H9 (cell line): ENCODE measurements around the gene PLCH2. TPM values are rescaled to one million over a fixed set of nuclear protein-coding genes. Genes with fewer than 3 reads are reported as not detected.

Experiments
- DNase-seq: peaks from one replicate; pipeline ENCODE4 v3.0.0-alpha.2; 2017
- H2AFZ ChIP-seq: one replicate; pipeline ENCODE4 v1.6.1; 2013; ENCODE audit warnings: mild to moderate bottlenecking, low read length, control low read depth, moderate library complexity
- H2AK5ac ChIP-seq: 2 replicates; pipeline ENCODE4 v1.6.1; 2013; ENCODE audit warnings: low read length, control low read depth, mixed read lengths; ENCODE audit not compliant: insufficient read length
- H2BK120ac ChIP-seq: one replicate; pipeline ENCODE4 v1.6.1; 2013; ENCODE audit warnings: low read depth, mild to moderate bottlenecking, low read length, control low read depth, inconsistent platforms; ENCODE audit not compliant: poor library complexity, severe bottlenecking
- H2BK12ac ChIP-seq: 2 replicates; pipeline ENCODE4 v1.6.1; 2013; ENCODE audit warnings: low read length, control low read depth, mixed read lengths, low read depth; ENCODE audit not compliant: insufficient read length
- H2BK15ac ChIP-seq: 2 replicates; pipeline ENCODE4 v1.6.1; 2013; ENCODE audit warnings: low read depth, low read length, control low read depth
- H2BK20ac ChIP-seq: one replicate; pipeline ENCODE4 v1.6.1; 2013; ENCODE audit warnings: low read depth, mild to moderate bottlenecking, low read length, control low read depth, inconsistent platforms; ENCODE audit not compliant: poor library complexity, severe bottlenecking
- H2BK5ac ChIP-seq: 2 replicates; pipeline ENCODE4 v1.6.1; 2013; ENCODE audit warnings: low read length, control low read depth, mixed read lengths; ENCODE audit not compliant: insufficient read length
- H3K14ac ChIP-seq: 2 replicates; pipeline ENCODE4 v1.6.1; 2013; ENCODE audit warnings: low read length, control low read depth; ENCODE audit not compliant: insufficient read depth
- H3K18ac ChIP-seq: 2 replicates; pipeline ENCODE4 v1.6.1; 2013; ENCODE audit warnings: low read depth, mild to moderate bottlenecking, mixed read lengths, low read length, control low read depth; ENCODE audit not compliant: insufficient read length
- H3K23ac ChIP-seq: 2 replicates; pipeline ENCODE4 v1.6.1; 2013; ENCODE audit warnings: low read length, control low read depth, mixed read lengths, low read depth; ENCODE audit not compliant: insufficient read length
- H3K23me2 ChIP-seq: 2 replicates; pipeline ENCODE4 v1.6.1; 2013; ENCODE audit warnings: low read depth, mild to moderate bottlenecking, mixed read lengths, low read length, control low read depth; ENCODE audit not compliant: insufficient read length, poor library complexity, severe bottlenecking
- H3K27ac ChIP-seq: 2 replicates; pipeline ENCODE4 v1.5.1; 2013; ENCODE audit warnings: low read length, control low read depth, mixed read lengths, low read depth; ENCODE audit not compliant: insufficient read length
- H3K27me3 ChIP-seq: 2 replicates; pipeline ENCODE4 v1.6.1; 2013; ENCODE audit warnings: low read length, control low read depth, inconsistent platforms; ENCODE audit not compliant: insufficient read depth
- H3K4ac ChIP-seq: 2 replicates; pipeline ENCODE4 v1.6.1; 2013; ENCODE audit warnings: low read depth, mild to moderate bottlenecking, control low read depth, inconsistent platforms, low read length, moderate library complexity
- H3K4me1 ChIP-seq: 2 replicates; pipeline ENCODE4 v1.6.1; 2013; ENCODE audit warnings: low read length, control low read depth, inconsistent platforms; ENCODE audit not compliant: insufficient read depth
- H3K4me2 ChIP-seq: 2 replicates; pipeline ENCODE4 v1.6.1; 2013; ENCODE audit warnings: low read length, control low read depth, mixed read lengths; ENCODE audit not compliant: insufficient read length, insufficient read depth
- H3K56ac ChIP-seq: 2 replicates; pipeline ENCODE4 v1.6.1; 2013; ENCODE audit warnings: low read depth, mild to moderate bottlenecking, mixed read lengths, low read length, control low read depth; ENCODE audit not compliant: insufficient read length
- H3K79me1 ChIP-seq: 2 replicates; pipeline ENCODE4 v1.6.1; 2013; ENCODE audit warnings: low read depth, mild to moderate bottlenecking, moderate library complexity, low read length, control low read depth, inconsistent platforms; ENCODE audit not compliant: insufficient read depth, poor library complexity, severe bottlenecking
- H3K79me2 ChIP-seq: 2 replicates; pipeline ENCODE4 v1.6.1; 2013; ENCODE audit warnings: low read length, control low read depth, inconsistent platforms; ENCODE audit not compliant: insufficient read depth
- H3K9ac ChIP-seq: 2 replicates; pipeline ENCODE4 v1.6.1; 2013; ENCODE audit warnings: low read length, control low read depth, mixed read lengths; ENCODE audit not compliant: insufficient read length; ENCODE audit errors: extremely low read depth
- H3K9me3 ChIP-seq: one replicate; pipeline ENCODE4 v1.6.1; 2013; ENCODE audit warnings: low read depth, low read length, inconsistent platforms; ENCODE audit not compliant: control insufficient read depth
- H3T11ph ChIP-seq: one replicate; pipeline ENCODE4 v1.6.1; 2013; ENCODE audit warnings: mild to moderate bottlenecking, low read length, control low read depth, inconsistent platforms
- H4K20me1 ChIP-seq: one replicate; pipeline ENCODE4 v1.6.1; 2013; ENCODE audit not compliant: control insufficient read depth, insufficient read length, insufficient read depth
- H4K5ac ChIP-seq: 2 replicates; pipeline ENCODE4 v1.6.1; 2013; ENCODE audit warnings: low read depth, mild to moderate bottlenecking, mixed read lengths, low read length, control low read depth; ENCODE audit not compliant: insufficient read length
- H4K8ac ChIP-seq: replicated peaks from 2 replicates; pipeline ENCODE4 v1.6.1; 2013; ENCODE audit warnings: low read length, control low read depth, mixed read lengths, low read depth; ENCODE audit not compliant: insufficient read length
- H4K91ac ChIP-seq: 2 replicates; pipeline ENCODE4 v1.6.1; 2013; ENCODE audit warnings: low read depth, mild to moderate bottlenecking, moderate library complexity, mixed read lengths, low read length, control low read depth; ENCODE audit not compliant: insufficient read length
- H3K27ac Mint-ChIP-seq, 3 experiments: 2 replicates in 2 of 3; 3 replicates in 1 of 3; pipeline ENCODE4 v1.8.0; 2020 to 2021; ENCODE audit warnings: mixed read lengths in 3 of 3, mild to moderate bottlenecking in 1 of 3, moderate library complexity in 1 of 3
- H3K27me3 Mint-ChIP-seq: 2 replicates; pipeline ENCODE4 v1.8.0; 2021; ENCODE audit warnings: low read depth, mild to moderate bottlenecking, moderate library complexity, mixed read lengths
- H3K36me3 Mint-ChIP-seq, 3 experiments: 2 replicates in 2 of 3; 3 replicates in 1 of 3; pipeline ENCODE4 v1.8.0; 2020 to 2021; ENCODE audit warnings: low read depth in 3 of 3, mixed read lengths in 3 of 3; ENCODE audit not compliant: insufficient read depth in 1 of 3
- H3K4me1 Mint-ChIP-seq, 2 experiments: 2 replicates each; pipeline ENCODE4 v1.8.0; 2020; ENCODE audit warnings: mixed read lengths in 2 of 2
- H3K4me3 Mint-ChIP-seq, 2 experiments: 2 replicates in 1 of 2; 3 replicates in 1 of 2; pipeline ENCODE4 v1.8.0; 2020 to 2021; ENCODE audit warnings: mild to moderate bottlenecking in 2 of 2, mixed read lengths in 2 of 2, moderate library complexity in 1 of 2
- H3K9me3 Mint-ChIP-seq, 2 experiments: 2 replicates in 1 of 2; 3 replicates in 1 of 2; pipeline ENCODE4 v1.8.0; 2020; ENCODE audit warnings: mild to moderate bottlenecking in 2 of 2, mixed read lengths in 2 of 2, moderate library complexity in 1 of 2
- WGBS: extraction: QIAGEN DNeasy Blood & Tissue Kit; methylation state at CpG from one replicate; pipeline ENCODE4 v1.1.7; 2013; ENCODE audit warnings: missing lambda C conversion rate, low lambda C conversion rate, mixed read lengths; ENCODE audit not compliant: insufficient read length; ENCODE audit errors: extremely low coverage; 5-methylcytosine and 5-hydroxymethylcytosine counted together
- total RNA-seq: library from RNA; stranded (reverse); gene quantifications from 2 replicates; pipeline ENCODE4 v1.2.1, GENCODE V29; 2021
- TF ChIP-seq, protein P1 (sequence below): fragments of 200-600 bp; sonication (generic); conservative IDR thresholded peaks from 3 replicates; pipeline ENCODE4 v1.8.0; 2021; ENCODE audit warnings: antibody characterized with exemption, mild to moderate bottlenecking

Gene PLCH2
- total RNA-seq, 1 experiment from 2014 or later = 0.09 TPM

DNA sequence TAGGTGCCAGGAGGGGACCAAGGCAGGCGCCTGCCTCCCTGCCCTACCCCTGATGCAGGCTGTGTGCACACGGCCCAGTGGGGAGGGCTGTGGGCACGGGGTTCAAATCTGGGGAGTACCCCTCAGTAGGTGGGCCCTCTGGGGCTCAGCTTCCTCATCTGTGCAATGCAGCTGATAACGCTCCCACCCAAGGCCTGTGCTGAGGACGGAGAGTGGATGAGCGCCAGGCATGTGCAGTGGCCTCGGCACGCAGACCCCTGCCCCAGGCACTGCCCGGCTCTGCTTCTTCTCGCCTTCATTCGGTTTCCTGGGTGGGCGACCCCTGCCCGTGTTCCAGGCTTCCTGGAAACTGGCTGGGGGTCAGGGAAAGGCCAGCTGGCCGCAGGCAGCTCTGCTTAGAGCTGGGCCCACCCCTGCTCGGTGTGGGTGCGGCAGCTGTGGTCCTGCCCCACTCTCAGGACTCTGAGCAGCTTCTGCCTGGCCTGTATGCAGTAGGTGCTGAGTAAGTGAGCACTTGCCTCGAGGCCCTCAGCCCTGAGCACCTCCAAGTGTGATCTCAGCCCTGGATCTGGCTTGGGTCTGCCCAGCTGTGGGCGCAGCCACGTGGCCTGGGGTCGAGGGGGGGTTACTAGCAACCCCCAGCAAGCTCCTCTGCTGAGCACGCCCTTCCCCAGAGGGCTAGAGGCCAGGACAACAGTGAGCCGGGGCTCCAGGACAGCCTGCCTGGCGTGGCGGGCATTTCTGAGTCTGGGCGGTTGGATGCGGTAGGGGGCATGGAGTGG, 68.2 kb downstream of the PLCH2 start:
- TF ChIP-seq, protein P1, sequence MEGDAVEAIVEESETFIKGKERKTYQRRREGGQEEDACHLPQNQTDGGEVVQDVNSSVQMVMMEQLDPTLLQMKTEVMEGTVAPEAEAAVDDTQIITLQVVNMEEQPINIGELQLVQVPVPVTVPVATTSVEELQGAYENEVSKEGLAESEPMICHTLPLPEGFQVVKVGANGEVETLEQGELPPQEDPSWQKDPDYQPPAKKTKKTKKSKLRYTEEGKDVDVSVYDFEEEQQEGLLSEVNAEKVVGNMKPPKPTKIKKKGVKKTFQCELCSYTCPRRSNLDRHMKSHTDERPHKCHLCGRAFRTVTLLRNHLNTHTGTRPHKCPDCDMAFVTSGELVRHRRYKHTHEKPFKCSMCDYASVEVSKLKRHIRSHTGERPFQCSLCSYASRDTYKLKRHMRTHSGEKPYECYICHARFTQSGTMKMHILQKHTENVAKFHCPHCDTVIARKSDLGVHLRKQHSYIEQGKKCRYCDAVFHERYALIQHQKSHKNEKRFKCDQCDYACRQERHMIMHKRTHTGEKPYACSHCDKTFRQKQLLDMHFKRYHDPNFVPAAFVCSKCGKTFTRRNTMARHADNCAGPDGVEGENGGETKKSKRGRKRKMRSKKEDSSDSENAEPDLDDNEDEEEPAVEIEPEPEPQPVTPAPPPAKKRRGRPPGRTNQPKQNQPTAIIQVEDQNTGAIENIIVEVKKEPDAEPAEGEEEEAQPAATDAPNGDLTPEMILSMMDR = no peak
- H3K36me3 Mint-ChIP-seq = no peaks in the 10 kb centered on the region
- no peak overlapping the region for H2BK120ac ChIP-seq
- H3K4ac ChIP-seq = no peak overlapping the region
- H3K4me3 Mint-ChIP-seq = no peak overlapping the region
- no peak overlapping the region for H2BK5ac ChIP-seq
- H2BK12ac ChIP-seq = no peak overlapping the region
- no peak overlapping the region for H3K27ac Mint-ChIP-seq
- H3K27me3 Mint-ChIP-seq = peaks cover 23% of the 10 kb centered on the region
- H4K20me1 ChIP-seq = no peaks in the 10 kb centered on the region
- H3K56ac ChIP-seq = no peak overlapping the region
- H3K79me1 ChIP-seq = no peaks in the 10 kb centered on the region
- H3K23me2 ChIP-seq = peaks cover 12% of the 10 kb centered on the region
- no peaks in the 10 kb centered on the region; a peak in 1 of 5 replicates for H3K9me3 Mint-ChIP-seq
- no peak overlapping the region for H3K9ac ChIP-seq
- H4K91ac ChIP-seq = no peak overlapping the region
- no peak overlapping the region for H3K4me2 ChIP-seq
- H2AK5ac ChIP-seq = no peak overlapping the region
- H3K18ac ChIP-seq = no peak overlapping the region
- H4K8ac ChIP-seq = no peak overlapping the region
- H3K14ac ChIP-seq = no peak overlapping the region; the same call in none of the 2 replicates
- no peak overlapping the region for H3K23ac ChIP-seq
- no peak for DNase-seq
- H3K4me1 Mint-ChIP-seq = peaks cover 10 to 29% of the 10 kb centered on the region in 2 experiments
- no peak overlapping the region; the same call in 1 of the 2 replicates for H2BK15ac ChIP-seq
- no peak overlapping the region for H4K5ac ChIP-seq
- no peak overlapping the region for H2BK20ac ChIP-seq
- H3K9me3 ChIP-seq = no peaks in the 10 kb centered on the region
- no peak overlapping the region for H3T11ph ChIP-seq
- WGBS = no CpG with 5 or more reads among the region's 26 CpGs
- no peaks in the 10 kb centered on the region for H3K79me2 ChIP-seq
- no peak overlapping the region for H2AFZ ChIP-seq
- no peaks in the 10 kb centered on the region; the same call in 1 of the 2 replicates for H3K27me3 ChIP-seq
- H3K27ac ChIP-seq = no peak overlapping the region
- H3K4me1 ChIP-seq = no peaks in the 10 kb centered on the region; the same call in 1 of the 2 replicates
